Endothelial cell of umbilical vein (primary cell): ENCODE data around the gene PRKG1. TPM values are rescaled to one million over a fixed set of nuclear protein-coding genes. Genes with fewer than 3 reads are reported as not detected.

ENCODE experiments used
- BruUV-seq: library from RNA; stranded (reverse); fragments of 400-500 nt; replicated peaks from 2 replicates; lab custom pipeline; 2021; lab: Mats Ljungman, UMichigan
- CTCF ChIA-PET: fragments of 300-600, 350-600 bp; sonication (Branson Sonifier 250); formaldehyde crosslinking; loops from one replicate; lab custom pipeline; 2021; ENCODE audit warnings: antibody characterized with exemption, inconsistent platforms; lab: Charles Lee
- POLR2A ChIA-PET: fragments of 300-600, 350-600 bp; sonication (Branson Sonifier 250); formaldehyde crosslinking; loops from one replicate; lab custom pipeline; 2021; ENCODE audit warnings: antibody characterized with exemption, inconsistent platforms; lab: Charles Lee
- DNase-seq: peaks from one replicate; pipeline ENCODE4 v3.0.0-alpha.2; 2011; ENCODE audit warnings: low read depth, low spot score
- FAIRE-seq: peaks from 2 replicates; lab custom pipeline; 2011; peaks lifted over from hg19 to GRCh38; lab: Jason Lieb, UNC
- H2AFZ ChIP-seq: 2 replicates; pipeline ENCODE4 v1.6.0; 2012; ENCODE audit warnings: low read depth, low read length, control low read depth, inconsistent platforms
- H3K27ac ChIP-seq: 2 replicates; pipeline ENCODE4 v1.5.1; 2011; ENCODE audit warnings: low read depth, mild to moderate bottlenecking, control low read depth, low read length, moderate library complexity; ENCODE audit not compliant: insufficient read depth
- H3K27me3 ChIP-seq, 2 experiments: 2 replicates each; pipeline versions ENCODE4 v1.6.0 to v1.6.1; 2011; ENCODE audit warnings: low read length in 2 of 2, mixed read lengths in 1 of 2; ENCODE audit not compliant: control insufficient read depth in 2 of 2, insufficient read depth in 2 of 2
- H3K36me3 ChIP-seq, 2 experiments: 2 replicates in 1 of 2; 3 replicates in 1 of 2; pipeline ENCODE4 v1.5.1; 2011; ENCODE audit warnings: low read length in 2 of 2, mild to moderate bottlenecking in 1 of 2, moderate library complexity in 1 of 2; ENCODE audit not compliant: control insufficient read depth in 2 of 2, insufficient read depth in 2 of 2; ENCODE audit errors: extremely low read depth in 1 of 2
- H3K4me1 ChIP-seq: 3 replicates; pipeline ENCODE4 v1.5.1; 2011; ENCODE audit warnings: mild to moderate bottlenecking, low read length; ENCODE audit not compliant: control insufficient read depth, insufficient read depth; ENCODE audit errors: extremely low read depth
- H3K4me2 ChIP-seq: 2 replicates; pipeline ENCODE4 v1.6.1; 2011; ENCODE audit warnings: low read length, control low read depth, mixed read lengths; ENCODE audit not compliant: insufficient read depth
- H3K4me3 ChIP-seq, 3 experiments: fragments of 200-600 bp in 1 of 3; sonication (generic), shearing (Covaris generic) in 1 of 3; replicated peaks in 1 of 3; 2 replicates each; pipeline ENCODE4 v1.5.1; 2011 to 2016; ENCODE audit warnings: control low read depth in 3 of 3, low read length in 3 of 3, mild to moderate bottlenecking in 2 of 3, inconsistent platforms in 1 of 3, low read depth in 1 of 3, moderate library complexity in 1 of 3; ENCODE audit not compliant: insufficient read depth in 1 of 3
- H3K79me2 ChIP-seq: 2 replicates; pipeline ENCODE4 v1.6.0; 2012; ENCODE audit warnings: low read length, inconsistent platforms; ENCODE audit not compliant: control insufficient read depth, insufficient read depth
- H3K9ac ChIP-seq: replicated peaks from 2 replicates; pipeline ENCODE3; 2011; ENCODE audit warnings: low read length, control low read depth; ENCODE audit not compliant: insufficient read depth; ENCODE audit errors: extremely low read depth
- H3K9me1 ChIP-seq: replicated peaks from 3 replicates; pipeline ENCODE4 v1.6.0; 2011; ENCODE audit warnings: mild to moderate bottlenecking, low read length; ENCODE audit not compliant: control insufficient read depth, insufficient read depth; ENCODE audit errors: extremely low read depth
- H3K9me3 ChIP-seq: replicated peaks from 2 replicates; pipeline ENCODE4 v1.5.1; 2012; ENCODE audit warnings: low read length, inconsistent platforms; ENCODE audit not compliant: control insufficient read depth, insufficient read depth
- H4K20me1 ChIP-seq: replicated peaks from 2 replicates; pipeline ENCODE3; 2011; ENCODE audit warnings: mild to moderate bottlenecking, low read length; ENCODE audit not compliant: control insufficient read depth, insufficient read depth; ENCODE audit errors: extremely low read depth
- CTCF ChIP-seq, 2 donors: IDR thresholded peaks; 1 replicate in 1 of 2; 2 replicates in 1 of 2; pipeline ENCODE4 v1.5.1; 2011; ENCODE audit warnings: low read length in 2 of 2, mild to moderate bottlenecking in 2 of 2, moderate library complexity in 2 of 2, control low read depth in 1 of 2, inconsistent platforms in 1 of 2, low read depth in 1 of 2; ENCODE audit not compliant: insufficient read depth in 1 of 2; ENCODE audit errors: extremely low read depth in 1 of 2
- EZH2 ChIP-seq: IDR thresholded peaks from 2 replicates; pipeline ENCODE4 v1.6.1; 2012; ENCODE audit warnings: borderline replicate concordance, low read depth, mild to moderate bottlenecking, moderate library complexity, low read length, inconsistent platforms; ENCODE audit not compliant: severe bottlenecking
- FOS ChIP-seq: IDR thresholded peaks from 2 replicates; pipeline ENCODE4 v1.6.1; 2011; ENCODE audit warnings: mild to moderate bottlenecking, low read length, moderate library complexity, borderline replicate concordance; ENCODE audit not compliant: insufficient read depth
- GATA2 ChIP-seq: IDR thresholded peaks from 2 replicates; pipeline ENCODE4 v1.7.0; 2011; ENCODE audit warnings: low read depth, mild to moderate bottlenecking, moderate library complexity, mixed read lengths, low read length; ENCODE audit not compliant: insufficient read length, insufficient read depth
- JUN ChIP-seq: IDR thresholded peaks from 2 replicates; pipeline ENCODE4 v1.6.1; 2011; ENCODE audit warnings: borderline replicate concordance, low read depth; ENCODE audit not compliant: insufficient read length, insufficient read depth
- MAX ChIP-seq: IDR thresholded peaks from 2 replicates; pipeline ENCODE4 v1.6.1; 2011; ENCODE audit not compliant: insufficient read depth, insufficient read length
- MYC ChIP-seq: IDR thresholded peaks from one replicate; pipeline ENCODE4 v1.6.1; 2011; ENCODE audit warnings: mild to moderate bottlenecking, low read depth, low read length
- POLR2A ChIP-seq: IDR thresholded peaks from 2 replicates; pipeline ENCODE4 v1.6.1; 2012; ENCODE audit warnings: low read depth, mild to moderate bottlenecking, control low read depth, low read length
- POLR2AphosphoS5 ChIP-seq: IDR thresholded peaks from 2 replicates; pipeline ENCODE4 v1.6.1; 2012; ENCODE audit warnings: low read depth, mild to moderate bottlenecking, control low read depth, low read length, moderate library complexity; ENCODE audit not compliant: insufficient read depth
- dilution Hi-C: fragments of 300-500 bp; cut with MboI; formaldehyde crosslinking; loops from one replicate; pipeline ENCODE4 v1.15.0; 2019; ENCODE audit warnings: low sequenced_read_pairs; ENCODE audit not compliant: extremely low pct_ligation_motif_present
- intact Hi-C: fragments of 100-400 bp; cut with micrococcal nuclease; formaldehyde crosslinking; loops from one replicate; pipeline ENCODE4 v1.10.0; 2022
- polyA plus RNA-seq, 4 experiments: library from polyadenylated mRNA; depleted of rRNA in 3 of 4; stranded (reverse) in 3 of 4; unstranded in 1 of 4; fragments of >200 nt; gene quantifications; 2 replicates each; pipeline versions ENCODE4 v1.2.1 to v1.2.3, GENCODE V29; 2011 to 2012; ENCODE audit warnings: missing spikeins in 1 of 4
- total RNA-seq: library from RNA; stranded (reverse); gene quantifications from 2 replicates; pipeline ENCODE4 v1.2.3, GENCODE V29; 2021

The PRKG1 gene
- total and polyA plus RNA-seq, 2 donors (not counting 3 experiments of a cell fraction or from before 2014, with no cell fraction given): 0.01 to 0.18 TPM

- H3K4me1 ChIP-seq: no peaks in the 10 kb centered on the region
- CTCF ChIA-PET: interaction anchor here (0.8 kb wide), 1 partner anchor 18 kb away, joined by 3 read pairs; no protein-coding TSS in a partner anchor
These were observed 712.4 kb downstream of the PRKG1 start for GRCh38 chr10:51786684-51787035.

More at GRCh38 chr10:51786684-51787035, 712.4 kb downstream of the PRKG1 start:
- FAIRE-seq: no peak
- dilution Hi-C loops: no loop called here
- POLR2A ChIA-PET: no interaction called here
- no TSS peak for BruUV-seq
- Histone ChIP-seq H3K4me2 (no peak overlapping the region), H3K9me1 (no peaks in the 10 kb centered on the region), H3K36me3 (no peaks in the 10 kb centered on the region), H4K20me1 (no peaks in the 10 kb centered on the region), H3K79me2 (no peaks in the 10 kb centered on the region), H3K9ac (no peak overlapping the region), H3K9me3 (no peaks in the 10 kb centered on the region), H3K27ac (no peak overlapping the region), H3K4me3 (no peak overlapping the region), H3K27me3 (no peaks in the 10 kb centered on the region), H2AFZ (no peak overlapping the region)
- intact Hi-C loops: loop anchor here (5.0 kb wide), 1 partner anchor 304 kb away; no protein-coding TSS in a partner anchor
- TF ChIP-seq MYC: no peak
- no peak for TF ChIP-seq FOS
- no peak for TF ChIP-seq POLR2A
- no peak for TF ChIP-seq POLR2AphosphoS5
- TF ChIP-seq GATA2: no peak
- TF ChIP-seq MAX: no peak
- no peak for TF ChIP-seq JUN
- TF ChIP-seq CTCF (IDR thresholded peaks at IDR 0.05; ENCODE audit: extremely low read depth in 1 of 2, insufficient read depth in 1 of 2, low read depth in 1 of 2, low read length in 2 of 2): no peak
- TF ChIP-seq EZH2: no peak
- no peak for DNase-seq
